Omental fat pad (tissue), 4 donors: ENCODE data around the gene ZFYVE21. TPM values are rescaled to one million over a fixed set of nuclear protein-coding genes. Genes with fewer than 3 reads are reported as not detected.

Experiments used
- ATAC-seq: fragments of 150-250 bp; one replicate; pipeline ENCODE4 v1.9.1; 2016; ENCODE audit warnings: mild to moderate bottlenecking, moderate library complexity; ENCODE audit not compliant: low FRiP score
- DNase-seq: peaks from one replicate; pipeline ENCODE4 v3.0.0-alpha.2; 2019; ENCODE audit warnings: low spot score
- total RNA-seq, 4 donors: library from RNA; depleted of rRNA; stranded (reverse); fragments of >200 nt; gene quantifications; one replicate each; pipeline ENCODE4 v1.1.0, GENCODE V29; 2016
- TF ChIP-seq, protein P1 (sequence below), 3 donors: fragments of 450-650 bp; IDR thresholded peaks; one replicate each; pipeline ENCODE4 v1.5.1; 2016 to 2017; ENCODE audit warnings: antibody characterized with exemption in 3 of 3, mild to moderate bottlenecking in 3 of 3, moderate library complexity in 2 of 3

ZFYVE21 gene
- total RNA-seq, 4 donors from 2014 or later: 66.1 to 145 (median 97.1) TPM

DNA sequence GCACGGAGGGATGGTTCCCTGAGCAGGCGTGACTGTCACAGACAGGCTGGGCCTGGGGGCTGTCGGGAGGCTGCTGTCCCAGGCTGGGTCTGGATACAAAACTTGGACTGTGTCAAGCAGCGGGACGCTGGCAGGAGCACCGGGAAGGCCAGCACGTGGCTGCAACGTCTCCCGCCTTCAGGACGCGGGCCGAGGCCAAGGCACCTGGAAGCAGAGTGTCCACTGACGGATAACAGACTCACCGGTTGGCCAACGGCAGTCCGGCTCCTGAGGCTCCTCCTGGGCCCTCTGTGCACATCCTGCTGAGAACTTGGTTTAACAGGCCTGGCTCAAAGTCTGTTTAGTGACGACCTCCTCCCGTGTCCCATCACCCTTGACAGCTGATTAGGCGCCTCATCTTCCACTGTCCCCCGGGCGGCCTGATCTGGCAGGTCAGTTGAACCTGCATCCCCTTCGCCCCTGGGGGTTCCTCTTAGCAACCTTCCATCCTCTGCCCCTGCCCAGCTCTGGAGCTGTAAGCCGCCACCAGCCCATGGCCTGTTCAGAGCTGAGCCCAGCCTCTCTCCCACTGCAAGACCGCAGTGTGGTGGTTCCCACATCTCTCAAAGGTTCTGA lies 2.9 kb upstream of the ZFYVE21 start:
- ATAC-seq (no peak), DNase-seq (no peak)
- TF ChIP-seq, protein P1, sequence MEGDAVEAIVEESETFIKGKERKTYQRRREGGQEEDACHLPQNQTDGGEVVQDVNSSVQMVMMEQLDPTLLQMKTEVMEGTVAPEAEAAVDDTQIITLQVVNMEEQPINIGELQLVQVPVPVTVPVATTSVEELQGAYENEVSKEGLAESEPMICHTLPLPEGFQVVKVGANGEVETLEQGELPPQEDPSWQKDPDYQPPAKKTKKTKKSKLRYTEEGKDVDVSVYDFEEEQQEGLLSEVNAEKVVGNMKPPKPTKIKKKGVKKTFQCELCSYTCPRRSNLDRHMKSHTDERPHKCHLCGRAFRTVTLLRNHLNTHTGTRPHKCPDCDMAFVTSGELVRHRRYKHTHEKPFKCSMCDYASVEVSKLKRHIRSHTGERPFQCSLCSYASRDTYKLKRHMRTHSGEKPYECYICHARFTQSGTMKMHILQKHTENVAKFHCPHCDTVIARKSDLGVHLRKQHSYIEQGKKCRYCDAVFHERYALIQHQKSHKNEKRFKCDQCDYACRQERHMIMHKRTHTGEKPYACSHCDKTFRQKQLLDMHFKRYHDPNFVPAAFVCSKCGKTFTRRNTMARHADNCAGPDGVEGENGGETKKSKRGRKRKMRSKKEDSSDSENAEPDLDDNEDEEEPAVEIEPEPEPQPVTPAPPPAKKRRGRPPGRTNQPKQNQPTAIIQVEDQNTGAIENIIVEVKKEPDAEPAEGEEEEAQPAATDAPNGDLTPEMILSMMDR (IDR thresholded peaks at IDR 0.05): no peak

DNA sequence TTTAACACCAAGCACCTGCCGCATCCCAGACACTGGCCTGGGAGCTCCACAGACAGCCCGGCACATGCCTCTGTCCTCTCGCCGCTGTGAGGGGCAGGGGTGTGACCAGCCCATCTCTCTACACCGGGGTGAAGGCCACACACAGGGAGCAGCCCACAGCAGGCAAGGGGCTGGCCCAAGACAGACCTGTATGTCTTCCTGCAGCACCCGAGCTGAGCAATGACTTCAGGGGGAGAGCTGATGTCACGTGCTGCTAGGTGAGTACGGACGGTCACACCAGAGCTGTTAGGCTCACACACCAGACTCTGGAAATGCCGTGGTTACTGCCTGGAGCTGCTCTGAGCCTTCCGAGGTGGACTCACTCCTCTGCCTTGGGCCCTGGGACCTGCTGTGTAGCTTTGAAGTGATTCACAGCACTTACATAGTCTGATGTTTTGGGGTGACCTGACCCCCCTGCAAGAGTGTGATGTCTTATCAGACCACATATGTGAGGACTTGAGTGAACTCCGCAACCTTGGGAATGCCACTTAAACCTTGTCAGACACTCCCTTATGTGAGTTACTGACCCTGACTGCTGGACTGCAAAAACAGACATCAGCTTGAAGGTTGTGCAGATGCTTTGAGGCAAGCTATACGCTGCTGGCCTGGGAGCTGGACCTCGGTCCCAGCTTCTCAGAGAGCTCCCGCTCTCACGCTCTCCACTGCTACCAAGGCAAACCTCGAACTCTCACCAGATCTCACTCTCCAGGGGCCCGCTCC lies 2.1 kb upstream of the ZFYVE21 start:
- TF ChIP-seq, protein P1 (IDR thresholded peaks at IDR 0.05): no peak
- ATAC-seq (no peak), DNase-seq (no peak)

DNA sequence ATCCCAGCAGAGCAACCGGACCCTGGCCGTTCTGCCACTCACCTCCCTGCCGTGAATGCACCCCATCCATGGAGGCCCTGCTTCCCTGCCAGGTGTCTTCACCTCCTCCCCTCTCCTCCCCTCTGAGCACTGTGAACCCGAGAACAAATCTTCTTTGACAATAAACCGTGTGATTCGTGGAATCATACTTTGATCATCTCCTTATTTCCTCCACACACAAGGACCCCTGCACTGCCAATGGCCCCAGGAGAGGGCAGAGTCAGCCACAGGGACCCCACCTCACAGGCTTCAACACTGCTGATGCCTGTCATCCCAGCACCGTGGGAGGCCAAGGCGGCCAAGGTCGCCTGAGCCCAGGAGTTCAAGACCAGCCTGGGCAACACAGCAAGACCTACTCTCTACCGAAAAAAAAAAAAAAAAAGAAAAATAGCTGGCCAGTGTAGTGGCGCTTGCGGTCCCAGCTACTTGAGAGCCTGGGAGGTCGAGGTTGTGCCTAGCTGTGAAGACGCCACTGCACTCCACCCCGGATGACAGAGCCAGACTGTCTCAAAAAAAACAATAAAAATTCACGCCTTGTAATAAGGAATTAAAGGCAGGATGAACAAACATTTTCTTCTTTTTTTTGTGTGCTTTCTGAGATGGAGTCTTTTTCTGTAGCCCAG lies 1.4 kb upstream of the ZFYVE21 start:
- no peak for ATAC-seq
- no peak for DNase-seq
- TF ChIP-seq, protein P1 (IDR thresholded peaks at IDR 0.05): no peak

DNA sequence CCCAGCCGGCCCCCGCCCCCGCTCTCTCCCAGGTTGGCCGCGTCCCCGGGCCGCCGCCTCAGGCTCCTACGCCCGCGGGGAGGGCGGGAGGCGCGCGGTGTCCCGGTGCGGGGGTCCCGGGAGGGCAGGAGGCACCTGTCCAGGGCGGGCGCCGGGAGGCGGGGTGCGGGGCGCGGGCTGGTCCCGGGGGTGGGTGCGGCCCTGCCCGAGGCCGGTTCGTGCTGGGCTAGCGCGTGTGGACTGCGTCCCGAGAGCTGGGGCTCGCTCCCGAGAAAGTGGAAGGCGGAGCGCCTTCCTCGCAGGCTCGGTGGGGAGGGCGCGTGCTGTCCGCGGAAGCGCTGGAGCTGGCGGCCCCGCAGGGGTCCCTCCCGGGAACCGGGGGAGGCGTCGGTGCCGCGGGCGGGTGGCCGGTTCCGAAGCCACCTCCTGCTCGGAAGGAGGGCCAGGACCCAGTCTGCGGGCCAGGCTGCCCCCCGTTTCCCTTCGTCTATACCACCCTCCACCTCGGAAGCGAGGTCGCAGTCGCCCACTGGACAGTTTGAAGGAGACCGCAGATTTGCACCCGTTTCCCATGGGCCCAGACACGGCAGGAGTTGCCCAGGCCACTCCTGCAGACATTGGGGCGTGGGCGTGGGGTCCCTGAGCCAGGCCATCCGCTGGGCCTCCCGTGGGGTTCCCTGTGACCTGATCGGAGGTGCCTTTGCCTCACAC lies 636 bp downstream of the ZFYVE21 start:
- ATAC-seq (peak; percentile 4), DNase-seq (no peak)
- TF ChIP-seq, protein P1 (IDR thresholded peaks at IDR 0.05): no peak

DNA sequence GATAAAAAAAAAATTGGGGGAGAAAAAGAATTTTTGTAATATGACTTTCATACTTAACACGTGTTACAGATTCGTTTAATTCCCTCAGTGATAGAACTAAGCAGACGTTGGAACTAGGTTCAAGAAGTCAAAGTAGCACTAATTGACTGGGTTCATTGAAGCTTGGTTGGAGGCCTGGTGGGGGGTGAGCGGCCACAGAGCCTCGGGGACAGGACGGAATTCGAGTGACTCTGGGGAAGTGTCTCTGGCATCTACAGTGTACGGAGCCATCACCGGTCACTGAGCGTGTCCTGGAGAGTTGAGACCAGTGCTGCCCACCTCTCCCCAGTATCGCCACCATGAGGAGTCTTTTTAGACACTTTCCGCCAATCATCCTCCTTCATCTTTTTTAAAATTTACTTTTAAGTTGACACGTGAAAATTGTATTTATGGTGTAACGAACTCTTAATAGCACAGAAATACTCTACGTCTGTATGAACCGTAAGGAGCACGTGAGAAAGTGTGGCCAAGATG lies 1.3 kb downstream of the ZFYVE21 start:
- no peak for ATAC-seq
- TF ChIP-seq, protein P1 (IDR thresholded peaks at IDR 0.05): no peak
- DNase-seq: no peak

DNA sequence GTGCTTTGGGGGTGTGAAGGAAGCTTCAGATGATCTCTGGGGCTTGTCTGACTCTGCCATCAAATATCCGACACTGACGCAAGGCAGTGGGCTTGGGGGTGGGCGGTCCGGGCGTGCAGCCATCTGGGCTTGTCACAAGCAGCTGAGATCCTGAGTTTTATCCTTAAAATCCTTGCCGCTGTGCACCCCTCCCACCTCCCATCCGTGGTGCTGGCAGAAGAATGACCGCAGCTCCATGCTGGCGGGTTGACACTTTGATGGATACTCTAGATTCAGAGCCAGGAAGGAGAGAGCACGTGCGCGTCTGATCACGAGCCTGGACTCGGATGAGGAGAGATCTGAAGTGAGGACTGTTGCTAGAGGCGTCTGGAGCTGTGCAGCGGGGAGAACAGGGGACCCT lies 3.0 kb downstream of the ZFYVE21 start:
- DNase-seq (no peak), ATAC-seq (no peak)
- TF ChIP-seq, protein P1 (IDR thresholded peaks at IDR 0.05): no peak
